HG03045 (cell line): ENCODE measurements around the gene PKP4.

Experiments used
- ATAC-seq: cut with Tn5 transposase; IDR thresholded peaks from one replicate; pipeline ENCODE4 v1.9.1; 2021; ENCODE audit warnings: mild to moderate bottlenecking, moderate library complexity; ENCODE audit not compliant: unreplicated experiment

Gene PKP4

DNA sequence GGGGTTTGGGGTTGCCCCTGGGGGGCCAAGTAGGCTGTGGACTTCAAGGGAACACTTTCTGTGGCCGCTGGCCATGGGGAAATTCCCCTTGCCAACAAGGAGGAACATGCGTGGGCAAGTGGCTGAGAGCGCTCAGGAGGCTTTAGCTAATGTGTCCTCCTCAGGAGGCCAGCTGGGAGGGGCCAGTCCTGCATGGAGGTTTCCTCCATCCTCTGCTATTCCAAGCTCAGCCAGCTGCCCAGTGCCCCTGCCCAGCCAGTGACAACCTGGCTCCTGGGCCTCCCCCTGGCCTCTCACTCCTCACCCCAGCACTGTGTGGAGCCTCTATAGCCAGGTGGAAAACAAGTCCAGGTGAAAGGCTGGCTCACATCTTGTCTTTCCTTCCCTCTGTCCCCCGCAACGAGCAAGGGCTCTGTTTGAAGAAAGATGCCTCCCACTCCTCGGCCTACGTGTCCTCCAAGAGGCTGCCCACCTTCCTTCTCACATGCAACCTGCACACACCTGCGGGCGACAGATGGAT is 273.9 kb downstream of the PKP4 start:
- no peak for ATAC-seq

DNA sequence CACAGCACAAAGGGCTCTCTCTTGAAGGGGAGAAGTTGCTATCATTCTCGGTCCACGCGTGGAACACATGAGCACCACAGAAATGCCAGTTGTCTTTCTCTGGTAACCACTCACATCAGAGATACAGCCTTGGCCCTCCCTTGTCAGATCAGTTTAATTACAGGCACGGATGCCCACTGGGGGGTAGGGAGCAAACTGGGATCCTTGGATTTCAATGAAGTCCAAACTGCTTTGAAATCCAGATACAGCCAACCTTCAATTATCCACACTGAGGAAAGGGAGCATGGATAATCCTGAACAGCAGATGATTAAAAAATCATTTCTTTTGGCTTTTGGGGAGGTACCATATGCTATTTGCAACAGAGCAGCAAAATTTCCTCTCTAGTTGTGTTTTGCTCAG is 274.6 kb downstream of the PKP4 start:
- no peak for ATAC-seq
